ENCODE results near the gene RLF. TPM values are rescaled to one million over a fixed set of nuclear protein-coding genes. Genes with fewer than 3 reads are reported as not detected.

The RLF gene
- total RNA-seq, 1 experiment from 2014 or later = 15.7 TPM

- Histone ChIP-seq H3K27me3 (ENCODE audit: control insufficient read depth, insufficient read depth, low read length) (no peaks in the 10 kb centered on the region), H3K4me3 (ENCODE audit: low read depth in 2 of 2, low read length in 2 of 2) (no peak overlapping the region), H3K4me1 (ENCODE audit: control insufficient read depth, insufficient read depth, low read length) (no peaks in the 10 kb centered on the region), H3K9me3 (ENCODE audit: control insufficient read depth, insufficient read depth, low read depth, low read length) (no peaks in the 10 kb centered on the region), H3K36me3 (ENCODE audit: control insufficient read depth, insufficient read depth, low read length) (peaks cover 13% of the 10 kb centered on the region), H3K27ac (ENCODE audit: low read length) (no peak overlapping the region)
- BruUV-seq (replicated peaks) = no TSS peak
- CTCF ChIA-PET = no interaction called here
- POLR2A ChIA-PET = no interaction called here
- in situ Hi-C loops (cut with HindIII; ENCODE audit: low pct_unique_long_range_greater_than_20kb, low sequenced_read_pairs) = no loop called here
- ATAC-seq = no peak
- no peak for DNase-seq (ENCODE audit: low read depth, low spot score)
- intact Hi-C loops (cut with micrococcal nuclease; ENCODE audit: unreplicated experiment) = no loop called here
- TF ChIP-seq REST (IDR thresholded peaks at IDR 0.05; ENCODE audit: insufficient read depth in 1 of 2, low read depth in 2 of 2, low read length in 1 of 2) (no peak), POLR2AphosphoS5 (IDR thresholded peaks at IDR 0.05; ENCODE audit: low read depth, low read length) (no peak), CTCF (IDR thresholded peaks at IDR 0.05) (no peak), TCF7L2 (IDR thresholded peaks at IDR 0.05; ENCODE audit: low read depth, low read length) (no peak), SIN3A (IDR thresholded peaks at IDR 0.05; ENCODE audit: borderline replicate concordance, insufficient read depth, low read depth, low read length) (no peak)
Observed at GRCh38 chr1:40274331-40274730, 113.1 kb downstream of the RLF start.

DNA sequence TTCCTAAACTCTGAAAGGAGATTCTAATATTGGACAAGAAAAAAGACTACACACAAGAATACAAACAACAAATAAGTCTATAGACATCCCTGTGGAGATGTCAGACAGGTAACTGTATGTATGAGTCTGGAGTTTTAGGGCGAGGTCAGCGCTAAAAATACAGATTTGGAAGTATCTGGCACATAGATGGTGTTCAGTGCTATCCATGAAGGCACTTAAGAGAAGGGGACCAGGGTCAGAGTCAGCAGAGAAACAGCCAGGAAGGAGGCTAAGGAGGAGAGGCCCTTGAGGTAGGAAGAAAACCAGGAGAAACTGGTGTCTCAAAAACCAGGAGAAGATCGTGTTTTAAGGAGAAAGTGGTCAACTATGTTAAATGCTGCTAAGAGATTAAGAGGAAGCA lies 114.9 kb downstream of the RLF start:
- H3K4me3 ChIP-seq (ENCODE audit: low read depth in 2 of 2, low read length in 2 of 2) = no peak overlapping the region
- DNase-seq (ENCODE audit: low read depth, low spot score) (no peak), ATAC-seq (no peak)
- no TSS peak for BruUV-seq (replicated peaks)
- POLR2A ChIA-PET = no interaction called here
- no peaks in the 10 kb centered on the region for H3K4me1 ChIP-seq (ENCODE audit: control insufficient read depth, insufficient read depth, low read length)
- TF ChIP-seq TCF7L2 (IDR thresholded peaks at IDR 0.05; ENCODE audit: low read depth, low read length) (no peak), POLR2AphosphoS5 (IDR thresholded peaks at IDR 0.05; ENCODE audit: low read depth, low read length) (no peak), REST (IDR thresholded peaks at IDR 0.05; ENCODE audit: insufficient read depth in 1 of 2, low read depth in 2 of 2, low read length in 1 of 2) (no peak), CTCF (IDR thresholded peaks at IDR 0.05) (no peak), SIN3A (IDR thresholded peaks at IDR 0.05; ENCODE audit: borderline replicate concordance, insufficient read depth, low read depth, low read length) (no peak)
- no peaks in the 10 kb centered on the region for H3K9me3 ChIP-seq (ENCODE audit: control insufficient read depth, insufficient read depth, low read depth, low read length)
- no peaks in the 10 kb centered on the region for H3K27me3 ChIP-seq (ENCODE audit: control insufficient read depth, insufficient read depth, low read length)
- H3K36me3 ChIP-seq (ENCODE audit: control insufficient read depth, insufficient read depth, low read length) = peaks cover 15% of the 10 kb centered on the region
- in situ Hi-C loops (cut with HindIII; ENCODE audit: low pct_unique_long_range_greater_than_20kb, low sequenced_read_pairs) (no loop called here), intact Hi-C loops (cut with micrococcal nuclease; ENCODE audit: unreplicated experiment) (no loop called here)
- CTCF ChIA-PET = no interaction called here
- no peak overlapping the region for H3K27ac ChIP-seq (ENCODE audit: low read length)
